GM23248 (cell line): ENCODE measurements around the gene CACNA1C.

Experiments
- EZH2 ChIP-seq: fragments of 200-600 bp; sonication (generic); IDR thresholded peaks from 2 replicates; pipeline ENCODE4 v1.6.1; 2018; ENCODE audit warnings: antibody characterized with exemption, mild to moderate bottlenecking; ENCODE audit not compliant: insufficient read depth, poor library complexity, severe bottlenecking
- EZH2phosphoT487 ChIP-seq: fragments of 200-600 bp; sonication (generic); IDR thresholded peaks from 2 replicates; pipeline ENCODE4 v1.6.1; 2018; ENCODE audit warnings: antibody characterized with exemption, moderate library complexity, mild to moderate bottlenecking, low read depth; ENCODE audit not compliant: insufficient read depth

DNA sequence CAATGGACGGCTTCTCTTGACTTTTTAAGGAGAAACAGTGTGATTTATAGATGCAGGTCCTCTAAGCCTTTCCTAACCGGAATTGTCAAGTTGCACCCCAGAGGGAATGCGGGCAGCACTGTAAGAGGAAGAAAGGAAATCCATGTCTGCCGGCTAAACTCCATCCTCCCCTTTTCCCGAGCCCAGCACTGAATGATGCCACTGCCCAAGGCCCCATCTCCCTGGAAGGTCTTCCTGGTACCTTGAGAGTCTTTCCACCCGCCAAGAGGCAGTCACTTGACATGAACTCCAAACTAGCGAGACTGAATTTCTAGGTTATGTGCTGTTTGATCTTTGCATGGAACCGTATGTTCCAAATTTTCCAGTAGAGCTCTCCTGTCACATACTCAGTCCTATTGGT, 428.6 kb downstream of the CACNA1C start:
- no peak for TF ChIP-seq EZH2phosphoT487
- no peak for TF ChIP-seq EZH2
